GM12892 (cell line): ENCODE measurements around the gene CDH16.

ENCODE experiments used
- POLR2A ChIP-seq: IDR thresholded peaks from 2 replicates; pipeline ENCODE4 v1.6.1; 2011; ENCODE audit warnings: low read depth, low read length, control low read depth
- POLR2AphosphoS5 ChIP-seq: IDR thresholded peaks from 2 replicates; pipeline ENCODE4 v1.6.1; 2011; ENCODE audit warnings: low read depth, low read length, control low read depth
- TAF1 ChIP-seq: IDR thresholded peaks from 2 replicates; pipeline ENCODE4 v1.6.1; 2011; ENCODE audit warnings: low read depth, mild to moderate bottlenecking, control low read depth, low read length, borderline replicate concordance

- TF ChIP-seq POLR2A: no peak
- no peak for TF ChIP-seq POLR2AphosphoS5
- no peak for TF ChIP-seq TAF1
Measured at GRCh38 chr16:66894055-66894454, 24.6 kb downstream of the CDH16 start.
